CD1c-positive myeloid dendritic cell (primary cell): ENCODE results near the gene ATP6AP1.
"Not testable (repeated sequence)": the region's sequence is repeated elsewhere in the genome, so short reads cannot be mapped to it uniquely, and the experiment has no call there.

Experiments used
- DNase-seq: peaks from one replicate; pipeline ENCODE4 v3.0.0-alpha.2; 2016; ENCODE audit errors: extremely low spot score

ATP6AP1 gene

GRCh38 chrX:154398668-154399526 is 29.6 kb upstream of the ATP6AP1 start:
- peak; percentile 85 for DNase-seq

GRCh38 chrX:154399527-154400368 is 28.7 kb upstream of the ATP6AP1 start:
- no peak for DNase-seq

GRCh38 chrX:154400369-154400817 is 28.1 kb upstream of the ATP6AP1 start:
- not testable (repeated sequence) for DNase-seq

GRCh38 chrX:154401045-154401799 is 27.3 kb upstream of the ATP6AP1 start:
- DNase-seq: peak; percentile 6

- no peak for DNase-seq
Measured at GRCh38 chrX:154401918-154402621, 26.4 kb upstream of the ATP6AP1 start.

- no peak for DNase-seq
Measured at GRCh38 chrX:154402622-154403127, 25.8 kb upstream of the ATP6AP1 start.

GRCh38 chrX:154403192-154403591 is 25.3 kb upstream of the ATP6AP1 start:
- DNase-seq: no peak

GRCh38 chrX:154403858-154404257 is 24.6 kb upstream of the ATP6AP1 start:
- no peak for DNase-seq

- DNase-seq: no peak
Measured at GRCh38 chrX:154404625-154405192, 23.8 kb upstream of the ATP6AP1 start.

GRCh38 chrX:154408659-154409221 is 19.7 kb upstream of the ATP6AP1 start:
- DNase-seq: no peak

- peak; percentile 87 for DNase-seq
Measured at GRCh38 chrX:154409222-154409871, 19.1 kb upstream of the ATP6AP1 start, which contains the start of gene DNASE1L1. Gene DNASE1L1 (minus strand): TSS chrX:154409254. CDS start chrX:154405568, 3,686 bp downstream.

- DNase-seq: peak; percentile 47
Measured at GRCh38 chrX:154411981-154412340, 16.5 kb upstream of the ATP6AP1 start.

- DNase-seq: no peak
Measured at GRCh38 chrX:154412468-154412867, 16.0 kb upstream of the ATP6AP1 start.

GRCh38 chrX:154413142-154413541 is 15.3 kb upstream of the ATP6AP1 start:
- no peak for DNase-seq

GRCh38 chrX:154417157-154417556 is 11.3 kb upstream of the ATP6AP1 start:
- DNase-seq: no peak

GRCh38 chrX:154419189-154419588 is 9.3 kb upstream of the ATP6AP1 start:
- no peak for DNase-seq

- DNase-seq: no peak
Measured at GRCh38 chrX:154419688-154420401, 8.6 kb upstream of the ATP6AP1 start.

GRCh38 chrX:154420402-154420756 is 8.1 kb upstream of the ATP6AP1 start:
- DNase-seq: no peak
